HG03139 (cell line): ENCODE results near the gene NPY4R.
"Not testable (repeated sequence)": the region's sequence is repeated elsewhere in the genome, so short reads cannot be mapped to it uniquely, and the experiment has no call there.

Experiments
- ATAC-seq: cut with Tn5 transposase; IDR thresholded peaks from one replicate; pipeline ENCODE4 v1.9.1; 2021; ENCODE audit not compliant: unreplicated experiment

The NPY4R gene

GRCh38 chr10:46465765-46466164, at the start of gene NPY4R:
TSS of gene NPY4R (minus strand) at chr10:46465958. CDS start at chr10:46462635, 3,323 bp downstream.
- ATAC-seq = not testable (repeated sequence)

DNA sequence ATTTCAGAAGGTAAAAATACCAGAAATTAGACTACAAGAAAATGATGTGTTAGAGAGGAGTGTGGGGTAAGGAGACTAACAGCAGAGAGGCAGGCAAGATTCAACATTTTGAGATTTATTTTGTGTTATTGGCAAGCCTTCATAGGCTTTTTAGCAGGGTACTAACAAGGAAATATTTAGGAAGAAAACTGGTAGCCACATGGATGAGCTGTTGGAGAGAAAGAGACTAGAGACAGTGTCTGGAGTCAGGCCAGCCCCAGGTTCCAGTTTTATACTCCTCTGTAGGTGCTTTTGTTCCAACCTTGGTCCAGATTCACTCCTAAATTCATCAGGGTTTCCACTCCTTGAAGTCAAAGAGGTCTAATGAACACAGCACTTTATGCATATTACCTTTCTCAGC, 49.6 kb upstream of the NPY4R start:
- no peak for ATAC-seq

DNA sequence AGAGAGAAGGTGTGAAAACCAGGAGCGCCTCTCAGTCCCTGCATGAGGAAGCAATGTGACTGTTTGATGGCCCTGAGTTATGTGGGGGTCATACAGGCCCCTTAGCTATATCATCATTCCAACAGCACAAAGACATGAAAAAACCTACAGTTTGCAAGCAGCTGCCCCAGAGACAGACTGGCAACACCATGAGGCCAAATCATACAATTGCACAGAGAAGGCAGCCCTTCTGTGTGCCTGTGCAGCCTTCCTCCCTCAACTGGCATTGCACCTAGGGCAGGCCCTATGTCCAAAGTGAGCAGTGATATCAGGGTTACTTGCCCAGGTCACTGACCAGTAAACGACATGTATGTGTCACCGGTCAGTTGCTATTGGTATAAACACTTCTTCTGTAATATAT, 49.1 kb upstream of the NPY4R start:
- ATAC-seq = no peak

DNA sequence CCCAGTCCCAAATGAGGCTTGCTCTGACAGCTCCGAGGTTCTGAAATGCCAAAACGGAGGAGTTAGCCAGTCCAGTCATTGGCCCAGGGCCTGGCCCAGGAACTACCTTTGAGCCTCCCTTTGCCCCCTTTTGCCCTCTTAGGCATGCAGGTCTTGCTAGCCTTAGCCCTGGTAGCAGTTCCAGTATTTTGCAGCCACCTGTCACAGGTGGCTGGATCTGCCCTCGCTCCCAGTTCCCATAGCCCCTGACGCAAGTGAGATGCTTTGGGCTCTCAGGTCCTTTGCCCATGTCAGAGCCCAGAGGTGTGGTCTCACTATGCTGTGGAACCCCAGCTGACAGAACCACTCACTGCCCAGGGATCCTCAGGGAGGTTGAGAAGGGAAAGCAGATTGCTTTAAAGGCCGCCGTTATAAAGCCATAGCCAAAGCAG, 48.7 kb upstream of the NPY4R start:
- ATAC-seq = no peak

DNA sequence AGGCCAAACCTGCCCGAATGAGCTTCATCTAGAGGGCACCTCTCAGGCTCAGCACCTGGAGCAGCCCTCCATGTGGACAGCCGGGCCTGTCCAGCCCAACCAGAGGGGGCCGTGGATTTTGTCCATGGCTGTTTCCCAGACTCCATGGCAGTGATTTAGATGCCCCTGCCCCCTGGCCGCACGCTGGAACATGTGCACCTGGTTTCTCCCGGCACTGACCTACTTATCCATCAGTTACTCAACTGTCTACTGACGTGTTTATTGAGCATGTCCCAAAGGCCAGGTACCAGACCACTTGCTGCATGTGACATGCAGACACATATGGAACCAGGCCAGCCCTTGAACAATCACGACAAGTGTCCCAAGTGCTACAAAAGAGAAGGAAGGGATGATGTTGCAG, 47.6 kb upstream of the NPY4R start:
- not testable (repeated sequence) for ATAC-seq

DNA sequence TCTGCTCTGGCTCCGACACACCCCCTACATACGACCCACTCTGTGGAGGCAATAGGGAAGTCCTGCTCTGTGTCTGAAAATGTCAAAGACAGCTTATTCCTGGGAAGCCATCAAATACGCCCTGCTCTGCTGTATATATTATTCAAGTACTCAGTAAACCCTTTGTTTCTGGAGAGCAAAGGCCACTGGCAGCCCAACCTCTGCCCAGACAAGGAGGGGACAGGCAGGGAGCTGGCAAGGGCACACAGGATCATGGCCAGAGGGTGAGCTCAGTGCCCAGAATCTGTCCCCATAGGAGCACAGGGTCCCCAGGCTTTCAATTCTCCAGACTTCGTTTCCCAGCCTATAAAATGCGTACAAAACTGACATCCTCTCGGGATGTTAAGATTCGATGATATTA, 47.0 kb upstream of the NPY4R start:
- not testable (repeated sequence) for ATAC-seq

DNA sequence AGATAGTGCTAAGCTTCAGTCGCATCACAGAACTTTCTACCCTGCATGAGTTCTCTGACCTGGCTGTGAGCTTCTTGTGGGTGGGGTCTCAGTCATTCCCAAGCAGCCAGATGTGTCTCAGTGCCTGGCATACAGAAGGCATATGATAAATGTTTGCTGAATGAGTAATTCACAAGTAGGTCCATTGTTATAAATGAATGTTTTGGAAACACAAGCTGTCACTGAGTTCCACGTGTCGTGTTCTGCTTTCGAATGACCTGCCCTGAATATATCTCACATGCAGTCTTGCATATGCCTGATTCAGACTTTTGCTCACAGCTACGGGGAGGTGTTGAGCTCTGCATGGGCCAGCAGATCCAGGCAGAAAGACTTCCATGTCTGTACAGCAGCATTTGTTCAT, 46.2 kb upstream of the NPY4R start:
- not testable (repeated sequence) for ATAC-seq

GRCh38 chr10:46499990-46500389, 34.2 kb upstream of the NPY4R start:
- not testable (repeated sequence) for ATAC-seq

DNA sequence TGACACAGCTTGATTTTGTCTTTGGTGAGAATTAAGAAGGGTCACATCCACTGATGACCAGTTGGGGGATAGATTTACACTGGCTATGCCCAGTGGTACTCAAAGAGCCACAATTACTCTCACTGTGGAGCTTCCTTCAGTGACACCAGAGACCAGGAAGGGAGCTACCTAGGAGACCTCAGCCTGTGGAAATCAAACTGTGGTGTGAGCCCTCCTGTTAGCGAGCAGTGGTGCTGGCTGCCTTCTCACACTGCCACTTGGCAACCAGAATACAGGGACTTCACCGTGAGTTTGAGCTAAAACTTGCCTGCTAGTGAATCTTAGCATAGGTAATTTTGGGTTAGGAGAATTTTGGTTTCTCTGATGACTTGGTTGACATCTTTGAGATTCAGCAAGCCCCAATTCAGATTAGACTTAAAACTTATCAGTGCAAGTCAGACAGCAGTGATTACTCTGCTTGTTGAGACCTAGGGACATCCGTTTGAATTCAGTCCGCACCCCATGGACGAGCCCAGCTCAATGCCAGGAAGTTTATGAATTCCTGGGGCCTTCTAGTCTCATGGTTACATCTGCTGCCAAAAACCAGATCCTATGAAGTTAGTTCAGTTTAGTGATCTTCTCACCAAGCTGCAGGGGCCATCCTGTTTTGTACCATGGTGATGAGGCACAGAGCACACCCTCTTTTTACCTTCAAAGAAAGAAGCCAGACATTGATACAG, 33.4 kb upstream of the NPY4R start:
- ATAC-seq = not testable (repeated sequence)

GRCh38 chr10:46497878-46498277, 32.1 kb upstream of the NPY4R start:
- not testable (repeated sequence) for ATAC-seq

- ATAC-seq = not testable (repeated sequence)
Observed at GRCh38 chr10:46497401-46497800, 31.6 kb upstream of the NPY4R start.

DNA sequence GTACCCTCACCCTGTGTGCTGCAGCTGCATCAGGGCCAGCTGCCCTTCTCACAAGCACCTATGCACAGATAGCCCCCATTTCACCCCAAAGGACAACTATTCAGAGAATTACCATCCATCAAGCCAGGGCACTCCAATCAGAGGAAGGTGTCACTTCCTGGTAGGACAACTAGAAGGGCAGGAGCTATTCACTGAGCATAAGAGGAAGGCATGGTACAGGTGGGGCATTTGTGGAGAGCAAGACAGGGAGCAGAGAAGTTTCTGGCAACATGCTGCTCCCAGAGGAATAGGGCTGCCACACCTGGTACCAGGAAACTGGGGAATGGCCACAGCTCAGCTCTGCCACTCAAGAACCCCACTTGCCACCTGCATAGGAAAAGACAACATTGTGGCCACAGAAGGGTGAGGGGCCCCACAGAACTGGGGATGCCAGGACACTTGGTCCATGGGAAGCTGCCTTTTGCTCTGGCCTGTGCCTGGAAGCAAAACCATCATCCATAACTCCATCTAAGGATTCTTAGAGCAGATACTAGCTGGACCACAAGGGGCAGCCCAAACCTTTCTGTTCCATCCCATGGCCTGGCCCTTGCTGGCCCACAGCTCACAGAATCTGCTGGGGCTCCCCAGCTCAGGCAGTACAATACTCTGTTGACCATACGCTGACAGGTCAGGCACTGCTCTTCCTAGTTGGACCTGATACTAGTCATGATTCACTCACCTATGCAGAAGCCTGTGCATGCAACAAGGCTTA, 25.8 kb upstream of the NPY4R start:
- ATAC-seq = not testable (repeated sequence)

DNA sequence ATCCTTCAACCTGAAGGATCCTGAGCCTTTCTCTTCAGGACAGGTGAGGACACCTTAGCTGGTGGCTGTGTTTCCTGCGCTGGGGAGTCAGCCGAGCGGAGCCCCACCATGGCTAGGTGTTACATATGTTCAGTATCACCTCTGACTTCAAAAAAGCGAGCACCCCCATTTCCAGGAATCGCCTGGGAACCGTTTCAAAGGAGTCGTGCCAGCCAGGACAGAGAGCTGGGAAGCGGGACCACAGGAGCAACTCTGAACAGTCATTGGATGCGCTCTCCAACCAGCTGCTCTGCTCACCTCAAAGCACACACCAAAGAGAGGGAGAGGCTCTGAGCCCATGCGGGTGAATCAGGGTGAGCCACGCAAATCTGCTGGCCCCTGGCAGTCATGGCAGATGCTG, 24.5 kb upstream of the NPY4R start:
- not testable (repeated sequence) for ATAC-seq

- ATAC-seq = not testable (repeated sequence)
Observed at GRCh38 chr10:46486459-46486858, 20.7 kb upstream of the NPY4R start.

- not testable (repeated sequence) for ATAC-seq
Observed at GRCh38 chr10:46474746-46475320, 9.1 kb upstream of the NPY4R start.

DNA sequence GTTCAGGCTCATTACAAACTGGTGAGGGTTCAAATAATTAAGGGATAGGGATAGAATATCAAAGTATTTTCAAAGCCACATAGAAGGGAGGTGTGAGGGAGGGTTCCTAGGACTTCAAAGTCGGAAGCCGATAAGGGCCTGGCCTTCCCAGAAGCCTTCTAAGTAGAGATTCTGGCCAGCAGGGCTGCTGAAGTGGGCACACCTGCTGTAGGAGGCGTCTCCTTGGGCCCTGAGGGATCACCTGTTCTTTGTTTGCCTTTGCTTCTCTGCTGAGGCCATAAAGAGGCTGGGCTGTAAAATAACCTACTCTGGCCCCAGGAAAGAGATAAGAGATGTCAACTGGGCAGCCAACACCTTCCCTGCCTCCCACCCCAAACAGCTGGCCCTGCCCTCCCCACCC, 8.0 kb upstream of the NPY4R start:
- ATAC-seq = not testable (repeated sequence)

GRCh38 chr10:46470134-46470533, 4.4 kb upstream of the NPY4R start:
- ATAC-seq = not testable (repeated sequence)

- ATAC-seq = not testable (repeated sequence)
Observed at GRCh38 chr10:46468119-46468809, 2.5 kb upstream of the NPY4R start.

DNA sequence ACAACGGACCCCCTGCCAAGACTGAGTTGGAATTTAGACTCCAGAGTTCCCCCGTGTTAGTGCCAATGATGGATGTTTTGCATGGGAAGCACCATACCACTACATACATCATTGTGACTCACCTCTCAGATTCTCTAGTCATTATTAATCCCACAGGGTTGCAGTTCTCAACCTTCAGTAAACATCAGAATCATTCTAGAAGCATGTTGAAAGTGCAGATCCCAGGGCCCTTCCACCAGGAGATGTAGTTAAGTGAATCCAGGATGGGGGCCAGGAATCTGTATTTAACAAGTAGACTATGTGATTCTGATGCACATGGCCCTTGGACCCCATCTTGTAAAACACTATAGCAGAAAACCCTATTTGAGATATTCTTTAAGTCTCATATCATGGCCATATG, 2.1 kb downstream of the NPY4R start:
- ATAC-seq = not testable (repeated sequence)

- ATAC-seq = not testable (repeated sequence)
Observed at GRCh38 chr10:46462276-46462675, 3.5 kb downstream of the NPY4R start.

- not testable (repeated sequence) for ATAC-seq
Observed at GRCh38 chr10:46459579-46459978, 6.2 kb downstream of the NPY4R start.
